Large intestine (tissue), 3 donors: ENCODE data around the gene KANK3. TPM values are rescaled to one million over a fixed set of nuclear protein-coding genes. Genes with fewer than 3 reads are reported as not detected.

Source experiments
- DNase-seq, 2 donors: peaks; one replicate each; pipeline versions ENCODE4 v3.0.0 to v3.0.0-alpha.2; 2013
- H3K27ac ChIP-seq: one replicate; pipeline ENCODE4 v1.5.1; 2013; ENCODE audit warnings: low read length
- H3K27me3 ChIP-seq: 2 replicates; pipeline ENCODE4 v1.6.1; 2013; ENCODE audit warnings: low read length; ENCODE audit not compliant: control insufficient read depth, insufficient read depth
- H3K36me3 ChIP-seq: 2 replicates; pipeline ENCODE4 v1.6.1; 2013; ENCODE audit warnings: low read length; ENCODE audit not compliant: control insufficient read depth, insufficient read depth
- H3K4me1 ChIP-seq: one replicate; pipeline ENCODE4 v1.6.1; 2013; ENCODE audit warnings: low read length; ENCODE audit not compliant: control insufficient read depth, insufficient read depth
- H3K4me3 ChIP-seq: one replicate; pipeline ENCODE4 v1.5.1; 2013; ENCODE audit warnings: low read length
- H3K9me3 ChIP-seq: one replicate; pipeline ENCODE4 v1.6.1; 2013; ENCODE audit warnings: mild to moderate bottlenecking, low read depth, low read length, moderate library complexity; ENCODE audit not compliant: control insufficient read depth
- WGBS: methylation state at CpG from one replicate; pipeline ENCODE4 v1.1.5; 2013; ENCODE audit warnings: low lambda C conversion rate; ENCODE audit not compliant: insufficient coverage; 5-methylcytosine and 5-hydroxymethylcytosine counted together
- polyA plus RNA-seq: library from polyadenylated mRNA; unstranded; fragments of 120-200 nt; gene quantifications from one replicate; pipeline ENCODE4 v1.2.1, GENCODE V29; 2013

The KANK3 gene
- polyA plus RNA-seq, 1 donor = 6.3 TPM

DNA sequence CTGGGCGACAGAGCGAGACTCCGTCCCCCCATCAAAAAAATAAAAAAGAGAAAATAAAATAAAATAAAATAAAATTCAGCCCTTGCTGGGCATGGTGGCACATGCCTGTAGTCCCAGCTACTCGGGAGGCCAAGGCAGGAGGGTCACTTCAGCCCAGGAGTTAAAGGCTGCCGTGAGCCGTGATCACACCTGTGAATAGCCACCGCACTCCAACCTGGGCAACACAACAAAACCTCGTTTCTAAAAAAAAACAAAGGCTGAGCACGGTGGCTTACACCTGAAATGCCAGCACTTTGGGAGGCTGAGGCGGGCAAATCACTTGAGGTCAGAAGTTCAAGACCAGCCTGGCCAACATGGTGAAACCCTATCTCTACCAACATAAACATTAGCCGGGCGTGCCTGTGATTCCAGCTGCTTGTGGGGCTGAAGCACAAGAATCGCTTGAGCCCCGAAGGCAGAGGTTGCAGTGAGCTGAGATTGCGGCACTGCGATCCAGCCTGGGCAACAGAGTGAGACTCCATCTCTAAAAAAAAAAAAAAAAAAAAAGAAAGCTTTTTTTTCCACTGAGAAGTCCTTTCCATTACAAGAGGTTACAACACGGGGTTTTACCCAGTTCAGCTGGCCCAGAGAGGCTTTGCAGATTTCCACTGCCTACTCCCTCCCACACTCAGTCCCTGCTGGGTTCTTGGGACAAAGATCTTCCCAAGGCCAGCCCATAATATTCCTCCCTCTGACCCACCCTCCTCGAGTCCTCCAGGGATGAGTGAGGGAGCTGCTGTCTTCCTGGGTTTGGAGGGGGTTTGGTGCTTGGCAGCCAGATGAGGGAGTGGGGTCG is 27.3 kb upstream of the KANK3 start:
- no peaks in the 10 kb centered on the region for H3K36me3 ChIP-seq
- DNase-seq = peak in 1 of 2 donors; percentile 52
- peaks cover 14% of the 10 kb centered on the region for H3K27me3 ChIP-seq
- peaks cover 17% of the 10 kb centered on the region for H3K4me1 ChIP-seq
- no peak overlapping the region for H3K27ac ChIP-seq
- H3K9me3 ChIP-seq = peaks cover 3% of the 10 kb centered on the region
- H3K4me3 ChIP-seq = no peak overlapping the region
- 100% methylated on average over 1 of the region's 19 CpGs for WGBS

DNA sequence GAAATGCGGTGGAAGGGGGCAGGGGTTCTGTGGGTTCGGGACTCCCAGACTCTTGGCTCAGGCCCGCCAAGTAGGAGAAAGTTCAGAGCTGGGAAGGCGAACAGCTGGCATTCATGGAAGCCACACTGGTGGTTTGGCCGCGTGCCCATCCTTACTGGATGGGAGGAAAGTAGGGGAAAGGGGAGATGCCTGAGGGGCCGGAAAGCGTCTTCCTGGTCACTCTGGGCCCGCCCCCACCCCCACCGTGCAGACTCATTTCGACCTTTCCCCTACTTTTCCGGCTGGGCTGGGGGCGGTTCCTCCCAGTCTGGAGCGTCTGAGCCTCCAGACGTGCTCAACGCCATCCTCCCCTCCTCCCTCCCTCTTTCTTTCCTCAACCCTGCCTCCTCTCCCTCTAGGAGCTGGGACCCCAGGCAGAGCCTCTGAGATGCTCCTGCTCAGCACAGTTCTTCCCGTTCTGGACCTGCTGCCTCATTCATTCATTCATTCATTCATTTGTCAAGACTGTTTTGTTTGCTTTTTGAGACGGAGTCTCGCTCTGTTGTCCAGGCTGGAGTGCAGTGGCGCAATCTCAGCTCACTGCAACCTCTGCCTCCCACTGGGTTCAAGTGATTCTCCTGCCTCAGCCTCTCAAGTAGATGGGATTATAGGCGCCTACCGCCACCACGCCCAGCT is 24.4 kb upstream of the KANK3 start:
- H3K4me1 ChIP-seq = peaks cover 29% of the 10 kb centered on the region
- no CpG with 5 or more reads among the region's 23 CpGs for WGBS

DNA sequence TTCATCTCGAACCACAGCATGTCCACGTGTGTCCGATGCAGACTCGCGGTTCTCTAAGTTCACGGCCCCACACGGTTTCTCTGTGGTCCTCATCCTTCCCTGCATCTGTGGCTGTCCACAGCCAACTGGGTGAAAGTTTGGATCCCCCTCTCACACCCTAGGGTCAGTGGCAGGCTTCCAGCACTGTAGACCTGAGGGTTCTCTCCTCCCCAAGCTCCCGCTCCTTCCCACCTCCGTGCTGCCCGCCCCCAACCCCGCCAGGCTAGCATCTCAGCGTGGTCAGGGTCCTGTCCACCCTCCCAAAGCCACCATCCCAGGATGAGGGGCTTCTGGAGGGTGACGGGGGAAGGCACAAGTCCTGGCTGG is 23.9 kb upstream of the KANK3 start:
- WGBS = no CpG with 5 or more reads among the region's 13 CpGs
- Histone ChIP-seq H3K27me3 (peaks cover 26% of the 10 kb centered on the region), H3K27ac (no peak overlapping the region), H3K36me3 (no peaks in the 10 kb centered on the region), H3K4me1 (peaks cover 33% of the 10 kb centered on the region), H3K4me3 (no peak overlapping the region), H3K9me3 (peaks cover 3% of the 10 kb centered on the region)
- no peak for DNase-seq

More for the DNA sequence above, 24.4 kb upstream of the KANK3 start:
- peaks cover 3% of the 10 kb centered on the region for H3K9me3 ChIP-seq
- peak; percentile 66 to 67 for DNase-seq
- H3K27me3 ChIP-seq = peaks cover 25% of the 10 kb centered on the region
- H3K36me3 ChIP-seq = no peaks in the 10 kb centered on the region
- no peak overlapping the region for H3K4me3 ChIP-seq
- H3K27ac ChIP-seq = no peak overlapping the region

DNA sequence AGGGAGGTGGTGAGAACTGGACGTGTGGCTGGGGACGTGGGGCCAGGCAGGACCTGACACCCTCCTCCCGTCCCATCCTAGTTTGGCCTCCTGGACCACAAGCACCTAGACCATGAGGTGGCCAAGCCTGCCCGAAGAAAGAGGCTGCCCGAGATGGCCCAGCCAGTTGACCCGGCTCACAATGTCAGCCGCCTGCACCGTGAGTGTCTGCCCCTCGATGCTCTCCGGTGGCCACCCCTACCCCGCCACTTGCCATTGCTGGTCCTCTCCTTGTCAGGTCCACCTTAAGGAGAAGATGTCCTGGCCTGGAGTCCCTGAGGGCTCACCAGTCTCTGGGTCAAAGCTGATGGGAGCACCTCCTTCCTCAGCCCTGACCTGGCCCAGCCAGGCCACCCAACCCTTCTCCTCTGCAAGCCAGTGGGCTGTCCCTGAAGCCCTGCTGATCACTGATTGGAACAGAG is 23.1 kb upstream of the KANK3 start:
- H3K27me3 ChIP-seq = peaks cover 26% of the 10 kb centered on the region

DNA sequence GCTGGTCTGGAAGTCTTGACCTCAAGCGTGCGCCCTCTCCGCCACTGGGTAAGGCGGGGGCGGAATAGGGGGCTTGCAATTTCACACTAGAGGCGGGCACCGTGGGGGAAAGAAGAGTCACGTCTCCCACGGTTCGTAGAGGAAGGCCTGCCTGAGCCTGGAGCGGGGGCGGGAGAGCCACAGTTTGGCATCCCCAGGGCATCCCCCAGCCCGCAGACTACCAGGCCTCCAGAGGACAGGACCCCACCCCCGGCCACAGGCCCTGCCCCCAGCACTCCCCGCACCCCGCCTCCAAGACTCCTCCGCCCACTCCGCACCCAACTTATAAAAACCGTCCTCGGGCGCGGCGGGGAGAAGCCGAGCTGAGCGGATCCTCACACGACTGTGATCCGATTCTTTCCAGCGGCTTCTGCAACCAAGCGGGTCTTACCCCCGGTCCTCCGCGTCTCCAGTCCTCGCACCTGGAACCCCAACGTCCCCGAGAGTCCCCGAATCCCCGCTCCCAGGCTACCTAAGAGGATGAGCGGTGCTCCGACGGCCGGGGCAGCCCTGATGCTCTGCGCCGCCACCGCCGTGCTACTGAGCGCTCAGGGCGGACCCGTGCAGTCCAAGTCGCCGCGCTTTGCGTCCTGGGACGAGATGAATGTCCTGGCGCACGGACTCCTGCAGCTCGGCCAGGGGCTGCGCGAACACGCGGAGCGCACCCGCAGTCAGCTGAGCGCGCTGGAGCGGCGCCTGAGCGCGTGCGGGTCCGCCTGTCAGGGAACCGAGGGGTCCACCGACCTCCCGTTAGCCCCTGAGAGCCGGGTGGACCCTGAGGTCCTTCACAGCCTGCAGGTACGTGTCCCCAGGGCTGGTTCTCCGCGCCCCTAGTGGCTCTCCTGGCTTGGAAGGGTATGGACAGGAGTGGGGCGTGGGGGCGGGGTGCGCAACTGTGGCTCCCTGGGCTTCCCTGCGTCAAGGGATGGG is 21.0 kb upstream of the KANK3 start, which contains the start of gene ANGPTL4:
ANGPTL4 (plus strand) TSS at position 353 of the 969 bp plus-strand sequence; CDS start at position 520, 167 bp downstream.
- peak in 1 of 2 donors; percentile 58 for DNase-seq
- Histone ChIP-seq H3K4me1 (peaks cover 27% of the 10 kb centered on the region), H3K9me3 (no peaks in the 10 kb centered on the region), H3K4me3 (peak within 1 kb of the TSS; percentile 45), H3K36me3 (no peaks in the 10 kb centered on the region), H3K27me3 (peaks cover 26% of the 10 kb centered on the region), H3K27ac (no peak within 1 kb of the TSS)
- whole genome bisulfite sequencing = no CpG with 5 or more reads among the region's 81 CpGs

More for the DNA sequence above, 23.1 kb upstream of the KANK3 start:
- Histone ChIP-seq H3K27ac (no peak overlapping the region), H3K4me1 (peaks cover 33% of the 10 kb centered on the region), H3K9me3 (peaks cover 1% of the 10 kb centered on the region), H3K36me3 (no peaks in the 10 kb centered on the region), H3K4me3 (no peak overlapping the region)
- WGBS = no CpG with 5 or more reads among the region's 11 CpGs
- DNase-seq = no peak

DNA sequence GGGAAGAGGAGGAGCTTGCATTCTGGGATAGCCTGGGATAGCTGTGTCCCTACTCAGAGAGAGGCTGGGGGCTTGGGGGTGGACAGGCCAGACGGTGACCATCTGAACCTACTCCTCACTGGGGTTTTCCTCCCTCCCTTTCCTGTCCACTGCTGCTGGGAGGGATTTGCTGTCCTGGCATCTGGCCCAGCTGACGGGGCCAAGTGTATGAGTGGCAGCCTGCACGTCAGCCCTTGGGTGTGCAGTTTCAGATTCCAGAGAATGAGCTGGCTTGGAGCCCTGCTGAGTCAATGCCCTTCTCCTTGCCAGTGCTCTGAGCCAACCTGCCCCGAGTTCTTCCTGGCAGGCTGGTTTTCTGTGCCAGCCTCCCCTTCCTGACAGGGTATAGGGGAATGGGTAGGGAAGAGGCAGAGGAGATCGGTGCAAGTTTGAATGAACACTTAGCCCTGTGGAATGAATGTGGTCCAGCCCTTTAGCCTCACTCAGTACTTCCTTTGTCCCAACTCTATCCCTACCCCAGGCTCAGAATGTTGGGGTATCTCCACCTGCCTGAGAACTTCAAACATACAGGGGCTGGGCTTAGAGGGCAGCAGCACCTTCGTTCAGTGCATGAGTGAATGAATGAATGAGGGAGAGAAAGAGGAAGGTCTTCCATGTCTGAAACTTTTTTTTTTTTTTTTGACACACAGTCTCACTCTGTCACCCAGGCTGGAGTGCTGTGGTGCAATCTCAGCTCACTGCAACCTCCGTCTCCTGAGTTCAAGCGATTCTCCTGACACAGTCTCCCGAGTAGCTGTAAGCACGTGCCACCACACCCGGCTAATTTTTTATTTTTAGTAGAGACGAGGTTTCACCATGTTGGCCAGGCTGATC is 19.1 kb upstream of the KANK3 start:
- Histone ChIP-seq H3K4me1 (peaks cover 23% of the 10 kb centered on the region), H3K9me3 (no peaks in the 10 kb centered on the region), H3K4me3 (no peak overlapping the region), H3K36me3 (no peaks in the 10 kb centered on the region), H3K27me3 (peaks cover 26% of the 10 kb centered on the region), H3K27ac (no peak overlapping the region)
- WGBS = no CpG with 5 or more reads among the region's 12 CpGs
- DNase-seq = peak; percentile 82 to 85

DNA sequence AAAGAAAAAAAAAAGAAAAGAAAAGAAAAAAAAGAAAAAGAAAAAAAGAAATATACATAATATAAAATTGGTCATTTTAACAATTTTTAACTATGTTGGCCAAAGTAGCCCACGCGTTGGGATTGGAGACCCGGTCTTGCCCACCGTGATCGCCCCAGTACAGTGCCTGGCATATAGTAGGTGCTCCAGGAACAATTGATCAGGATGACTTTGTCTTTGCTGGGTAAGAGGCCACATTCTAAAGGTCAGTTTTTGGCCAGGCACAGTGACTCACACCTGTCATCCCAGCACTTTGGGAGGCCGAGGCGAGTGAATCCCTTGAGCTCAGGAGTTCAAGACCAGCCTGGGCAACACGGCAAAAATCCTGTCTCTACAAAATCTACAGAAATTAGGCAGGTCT is 17.1 kb upstream of the KANK3 start:
- H3K27me3 ChIP-seq = peaks cover 12% of the 10 kb centered on the region
- no peaks in the 10 kb centered on the region for H3K36me3 ChIP-seq
- DNase-seq = no peak
- no peak overlapping the region for H3K4me3 ChIP-seq
- peaks cover 25% of the 10 kb centered on the region for H3K4me1 ChIP-seq
- H3K27ac ChIP-seq = no peak overlapping the region
- peaks cover 5% of the 10 kb centered on the region for H3K9me3 ChIP-seq
- 75% methylated on average over 4 of the region's 8 CpGs for WGBS

DNA sequence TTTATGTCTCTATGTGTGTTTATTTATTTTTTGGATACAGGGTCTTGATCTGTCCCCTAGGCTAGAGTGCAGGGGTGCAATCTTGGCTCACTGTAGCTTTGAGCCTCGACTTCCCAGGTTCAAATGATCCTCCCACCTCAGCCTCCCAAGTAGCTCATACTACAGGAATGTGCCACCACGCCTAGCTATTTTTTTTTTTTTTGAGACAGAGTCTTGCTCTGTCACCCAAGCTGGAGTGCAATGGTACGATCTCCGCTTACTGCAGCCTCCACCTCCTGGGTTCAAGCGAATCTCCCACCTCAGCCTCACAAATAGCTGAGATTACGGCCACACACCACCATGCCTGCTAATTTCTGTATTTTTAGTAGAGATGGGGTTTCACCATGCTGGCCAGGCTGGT is 15.9 kb upstream of the KANK3 start:
- no peak for DNase-seq
- no CpG with 5 or more reads among the region's 6 CpGs for whole genome bisulfite sequencing
- H3K27me3 ChIP-seq = peaks cover 2% of the 10 kb centered on the region

DNA sequence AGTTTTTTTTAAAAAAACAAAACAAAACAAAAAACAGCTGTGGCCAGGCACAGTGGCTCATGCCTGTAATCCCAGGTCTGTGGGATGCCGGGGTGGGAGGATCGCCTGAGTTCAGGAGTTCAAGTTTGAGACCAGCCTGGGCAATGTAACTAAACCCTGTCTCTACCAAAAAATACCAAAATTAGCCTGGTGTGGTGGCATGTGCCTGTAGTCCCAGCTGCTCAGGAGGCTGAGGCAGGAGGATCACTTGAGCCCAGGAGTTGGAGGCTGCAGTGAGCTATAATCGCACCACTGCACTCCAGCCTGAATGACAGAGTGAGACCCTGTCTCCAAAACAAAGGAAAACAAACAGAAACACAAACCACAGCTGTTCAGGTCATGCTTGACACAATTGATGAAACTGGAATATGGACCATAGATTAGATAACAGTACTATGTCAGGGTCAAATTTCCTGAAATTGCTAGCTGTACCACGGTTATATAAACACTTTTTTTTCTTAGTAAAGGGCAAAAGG is 14.0 kb upstream of the KANK3 start:
- WGBS = no CpG with 5 or more reads among the region's 4 CpGs
- Histone ChIP-seq H3K4me3 (no peak overlapping the region), H3K9me3 (peaks cover 5% of the 10 kb centered on the region), H3K4me1 (peaks cover 9% of the 10 kb centered on the region), H3K27ac (peak overlapping the region; percentile 54), H3K36me3 (no peaks in the 10 kb centered on the region), H3K27me3 (peaks cover 3% of the 10 kb centered on the region)
- peak; percentile 74 to 88 for DNase-seq

More for the DNA sequence above, 15.9 kb upstream of the KANK3 start:
- peaks cover 5% of the 10 kb centered on the region for H3K9me3 ChIP-seq
- no peak overlapping the region for H3K4me3 ChIP-seq
- H3K4me1 ChIP-seq = peaks cover 18% of the 10 kb centered on the region
- no peak overlapping the region for H3K27ac ChIP-seq
- H3K36me3 ChIP-seq = no peaks in the 10 kb centered on the region
